Caco-2 (cell line): ENCODE data around the gene DLGAP3. TPM values are rescaled to one million over a fixed set of nuclear protein-coding genes. Genes with fewer than 3 reads are reported as not detected.

Source experiments
- BruUV-seq: library from RNA; stranded (reverse); fragments of 400-500 nt; replicated peaks from 2 replicates; lab custom pipeline; 2021; lab: Mats Ljungman, UMichigan
- CTCF ChIA-PET: fragments of 300-600 bp; sonication (Branson Sonifier 250); formaldehyde crosslinking; loops from one replicate; lab custom pipeline; 2022; ENCODE audit warnings: antibody characterized with exemption; lab: Charles Lee
- POLR2A ChIA-PET: fragments of 300-600 bp; sonication (Branson Sonifier 250); formaldehyde crosslinking; loops from one replicate; lab custom pipeline; 2022; ENCODE audit warnings: antibody characterized with exemption; lab: Charles Lee
- DNase-seq, 2 experiments: peaks; one replicate each; pipeline versions ENCODE4 v3.0.0 to v3.0.0-alpha.2; 2020 to 2022
- H3K27me3 ChIP-seq: replicated peaks from 2 replicates; pipeline ENCODE4 v1.6.0; 2011; ENCODE audit warnings: low read length; ENCODE audit not compliant: control insufficient read depth, insufficient read depth
- H3K36me3 ChIP-seq: 2 replicates; pipeline ENCODE4 v1.5.1; 2011; ENCODE audit warnings: low read length; ENCODE audit not compliant: control insufficient read depth, insufficient read depth
- H3K4me1 ChIP-seq: fragments of 250-450 bp; sonication (Bioruptor Pico); 2 replicates; pipeline ENCODE4 v1.5.1; 2020; ENCODE audit warnings: mild to moderate bottlenecking
- H3K4me3 ChIP-seq: 2 replicates; pipeline ENCODE4 v1.5.1; 2011; ENCODE audit warnings: low read depth, mild to moderate bottlenecking, control low read depth, low read length
- H3K9me3 ChIP-seq: fragments of 250-450 bp; sonication (Bioruptor Pico); 2 replicates; pipeline ENCODE4 v1.5.1; 2020; ENCODE audit warnings: mild to moderate bottlenecking, moderate library complexity
- H3K27ac Mint-ChIP-seq: one replicate; pipeline ENCODE4 v1.8.0; 2022; ENCODE audit warnings: mixed read lengths; ENCODE audit not compliant: unreplicated experiment
- H3K27me3 Mint-ChIP-seq: one replicate; pipeline ENCODE4 v1.8.0; 2022; ENCODE audit warnings: mixed read lengths; ENCODE audit not compliant: insufficient read depth, unreplicated experiment
- H3K36me3 Mint-ChIP-seq: one replicate; pipeline ENCODE4 v1.8.0; 2022; ENCODE audit warnings: mild to moderate bottlenecking, mixed read lengths; ENCODE audit not compliant: insufficient read depth, unreplicated experiment
- H3K4me1 Mint-ChIP-seq: one replicate; pipeline ENCODE4 v1.8.0; 2022; ENCODE audit warnings: low read depth, mixed read lengths; ENCODE audit not compliant: unreplicated experiment
- H3K4me3 Mint-ChIP-seq: one replicate; pipeline ENCODE4 v1.8.0; 2022; ENCODE audit warnings: mild to moderate bottlenecking, moderate library complexity, mixed read lengths; ENCODE audit not compliant: unreplicated experiment
- H3K9me3 Mint-ChIP-seq: one replicate; pipeline ENCODE4 v1.8.0; 2022; ENCODE audit warnings: mixed read lengths; ENCODE audit not compliant: unreplicated experiment
- intact Hi-C: fragments of 100-400 bp; cut with micrococcal nuclease; formaldehyde crosslinking; loops from one replicate; pipeline ENCODE4 v1.10.0; 2022; ENCODE audit not compliant: unreplicated experiment
- total RNA-seq: library from RNA; stranded (reverse); gene quantifications from 2 replicates; pipeline ENCODE4 v1.2.3, GENCODE V29; 2022
- TF ChIP-seq, protein P1 (sequence below), 2 experiments: fragments of 200-600 bp in 1 of 2; IDR thresholded peaks; 1 replicate in 1 of 2; 2 replicates in 1 of 2; pipeline versions ENCODE4 v1.5.1 to v1.8.0; 2011 to 2022; ENCODE audit warnings: antibody characterized with exemption in 1 of 2, control low read depth in 1 of 2, inconsistent platforms in 1 of 2, low read depth in 1 of 2, low read length in 1 of 2, mild to moderate bottlenecking in 1 of 2, moderate library complexity in 1 of 2; ENCODE audit not compliant: insufficient read depth in 1 of 2, severe bottlenecking in 1 of 2, unreplicated experiment in 1 of 2

DLGAP3 gene
- total RNA-seq, 1 experiment from 2014 or later = 0.16 TPM

DNA sequence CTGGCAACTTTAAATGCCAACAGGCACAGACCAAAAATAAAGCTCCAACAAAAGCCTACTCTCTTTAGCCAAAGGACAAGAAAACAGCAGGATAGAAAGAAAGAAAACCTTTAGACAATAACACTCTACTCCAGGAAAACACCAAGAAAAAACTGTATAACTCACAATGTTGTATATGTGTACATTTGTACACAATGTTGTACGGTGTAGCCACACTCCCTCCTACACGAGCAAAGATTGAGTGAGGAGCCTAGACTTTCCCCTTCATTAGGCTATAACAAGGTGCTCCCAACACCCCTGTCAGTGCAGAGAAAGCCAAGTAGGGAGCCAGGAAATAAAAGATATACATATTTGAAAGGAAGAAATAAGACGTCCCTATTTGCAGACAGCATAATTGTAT, 112.7 kb downstream of the DLGAP3 start:
- Mint-ChIP-seq H3K4me3 (no peak overlapping the region), H3K9me3 (no peaks in the 10 kb centered on the region), H3K36me3 (no peaks in the 10 kb centered on the region), H3K4me1 (no peaks in the 10 kb centered on the region), H3K27ac (no peak overlapping the region), H3K27me3 (no peaks in the 10 kb centered on the region)
- intact Hi-C loops = no loop called here
- Histone ChIP-seq H3K4me1 (no peaks in the 10 kb centered on the region), H3K27me3 (no peaks in the 10 kb centered on the region), H3K9me3 (no peaks in the 10 kb centered on the region), H3K36me3 (no peaks in the 10 kb centered on the region), H3K4me3 (no peak overlapping the region)
- no peak for DNase-seq
- TF ChIP-seq, protein P1, sequence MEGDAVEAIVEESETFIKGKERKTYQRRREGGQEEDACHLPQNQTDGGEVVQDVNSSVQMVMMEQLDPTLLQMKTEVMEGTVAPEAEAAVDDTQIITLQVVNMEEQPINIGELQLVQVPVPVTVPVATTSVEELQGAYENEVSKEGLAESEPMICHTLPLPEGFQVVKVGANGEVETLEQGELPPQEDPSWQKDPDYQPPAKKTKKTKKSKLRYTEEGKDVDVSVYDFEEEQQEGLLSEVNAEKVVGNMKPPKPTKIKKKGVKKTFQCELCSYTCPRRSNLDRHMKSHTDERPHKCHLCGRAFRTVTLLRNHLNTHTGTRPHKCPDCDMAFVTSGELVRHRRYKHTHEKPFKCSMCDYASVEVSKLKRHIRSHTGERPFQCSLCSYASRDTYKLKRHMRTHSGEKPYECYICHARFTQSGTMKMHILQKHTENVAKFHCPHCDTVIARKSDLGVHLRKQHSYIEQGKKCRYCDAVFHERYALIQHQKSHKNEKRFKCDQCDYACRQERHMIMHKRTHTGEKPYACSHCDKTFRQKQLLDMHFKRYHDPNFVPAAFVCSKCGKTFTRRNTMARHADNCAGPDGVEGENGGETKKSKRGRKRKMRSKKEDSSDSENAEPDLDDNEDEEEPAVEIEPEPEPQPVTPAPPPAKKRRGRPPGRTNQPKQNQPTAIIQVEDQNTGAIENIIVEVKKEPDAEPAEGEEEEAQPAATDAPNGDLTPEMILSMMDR (IDR thresholded peaks at IDR 0.05; ENCODE audit: insufficient read depth in 1 of 2, low read depth in 1 of 2, low read length in 1 of 2, severe bottlenecking in 1 of 2, unreplicated experiment in 1 of 2) = no peak
- ChIA-PET POLR2A (no interaction called here), CTCF (no interaction called here)
- no TSS peak for BruUV-seq

- TF ChIP-seq, protein P1 (IDR thresholded peaks at IDR 0.05; ENCODE audit: insufficient read depth in 1 of 2, low read depth in 1 of 2, low read length in 1 of 2, severe bottlenecking in 1 of 2, unreplicated experiment in 1 of 2) = no peak
- no TSS peak for BruUV-seq
- H3K4me3 ChIP-seq = no peak overlapping the region
- Mint-ChIP-seq H3K27ac (no peak overlapping the region), H3K36me3 (no peaks in the 10 kb centered on the region), H3K4me3 (no peak overlapping the region), H3K9me3 (no peaks in the 10 kb centered on the region), H3K27me3 (no peaks in the 10 kb centered on the region), H3K4me1 (no peaks in the 10 kb centered on the region)
- DNase-seq = no peak
- H3K27me3 ChIP-seq = no peaks in the 10 kb centered on the region
- no peaks in the 10 kb centered on the region for H3K4me1 ChIP-seq
- ChIA-PET POLR2A (no interaction called here), CTCF (no interaction called here)
- H3K36me3 ChIP-seq = no peaks in the 10 kb centered on the region
- intact Hi-C loops = no loop called here
- H3K9me3 ChIP-seq = no peaks in the 10 kb centered on the region
These were observed 113.1 kb downstream of the DLGAP3 start for GRCh38 chr1:34816332-34816731.

Other genes with a start within 250 kb of the DLGAP3 start
- gene GJB5, start 174.6 kb downstream of the DLGAP3 start, total RNA-seq = not detected in 2 replicates
- not detected in 2 replicates for gene GJB4, start 169.9 kb downstream of the DLGAP3 start, total RNA-seq
- 0.52 and 0.88 TPM in 2 replicates for gene GJB3, start 148.4 kb downstream of the DLGAP3 start, total RNA-seq
- gene GJA4, start 136.7 kb downstream of the DLGAP3 start, total RNA-seq = not detected in 2 replicates
- gene SMIM12, start 69.9 kb downstream of the DLGAP3 start, total RNA-seq = 19.3 and 21.2 TPM in 2 replicates
- gene TMEM35B, start 55.7 kb upstream of the DLGAP3 start, total RNA-seq = 13.0 and 13.9 TPM in 2 replicates
- 10.0 and 10.1 TPM in 2 replicates for gene ZMYM6, start 102.3 kb upstream of the DLGAP3 start, total RNA-seq
- gene ZMYM1, start 149.7 kb upstream of the DLGAP3 start, total RNA-seq = 14.0 and 15.7 TPM in 2 replicates